Liver (tissue), 9 donors: ENCODE measurements around the gene TAF5L. TPM values are rescaled to one million over a fixed set of nuclear protein-coding genes. Genes with fewer than 3 reads are reported as not detected.

Experiments used
- DNase-seq: peaks from one replicate; pipeline ENCODE4 v3.0.0-alpha.2; 2017; ENCODE audit warnings: low spot score
- H3K27ac ChIP-seq, 2 donors: one replicate each; pipeline ENCODE4 v1.7.0; 2013; ENCODE audit warnings: inconsistent platforms in 2 of 2, low read length in 2 of 2, control low read depth in 1 of 2, low read depth in 1 of 2, mild to moderate bottlenecking in 1 of 2
- H3K27me3 ChIP-seq, 4 donors: one replicate each; pipeline versions ENCODE4 v1.6.1 to v1.7.0; 2013; ENCODE audit warnings: low read length in 3 of 4, inconsistent platforms in 1 of 4, mild to moderate bottlenecking in 1 of 4, moderate library complexity in 1 of 4; ENCODE audit not compliant: control insufficient read depth in 4 of 4, insufficient read depth in 4 of 4
- H3K36me3 ChIP-seq, 4 donors: one replicate each; pipeline versions ENCODE4 v1.6.1 to v1.7.0; 2013; ENCODE audit warnings: low read length in 3 of 4, mild to moderate bottlenecking in 3 of 4, low read depth in 1 of 4, moderate library complexity in 1 of 4; ENCODE audit not compliant: control insufficient read depth in 4 of 4, insufficient read depth in 3 of 4
- H3K4me1 ChIP-seq, 4 donors: one replicate each; pipeline versions ENCODE4 v1.6.1 to v1.7.0; 2013; ENCODE audit warnings: low read length in 3 of 4, mild to moderate bottlenecking in 3 of 4, moderate library complexity in 1 of 4; ENCODE audit not compliant: control insufficient read depth in 4 of 4, insufficient read depth in 4 of 4
- H3K4me3 ChIP-seq, 3 donors: one replicate each; pipeline versions ENCODE4 v1.6.1 to v1.7.0; 2013; ENCODE audit warnings: low read length in 3 of 3, control low read depth in 1 of 3, low read depth in 1 of 3, mild to moderate bottlenecking in 1 of 3
- H3K9ac ChIP-seq, 2 donors: one replicate each; pipeline ENCODE4 v1.7.0; 2013; ENCODE audit warnings: low read length in 2 of 2, mild to moderate bottlenecking in 2 of 2, moderate library complexity in 2 of 2, control low read depth in 1 of 2, low read depth in 1 of 2
- H3K9me3 ChIP-seq, 4 donors: one replicate each; pipeline versions ENCODE4 v1.6.1 to v1.7.0; 2013; ENCODE audit warnings: low read length in 3 of 4; ENCODE audit not compliant: control insufficient read depth in 4 of 4
- ATF3 ChIP-seq: IDR thresholded peaks from 2 replicates; pipeline ENCODE4 v1.6.1; 2016; ENCODE audit warnings: antibody characterized with exemption
- EGR1 ChIP-seq, 2 donors: IDR thresholded peaks; 2 replicates each; pipeline ENCODE4 v1.6.1; 2016 to 2018; ENCODE audit warnings: antibody characterized with exemption in 2 of 2, low read depth in 2 of 2
- FOXA1 ChIP-seq: IDR thresholded peaks from 2 replicates; pipeline ENCODE4 v1.6.1; 2016; ENCODE audit warnings: antibody characterized with exemption
- FOXA2 ChIP-seq: IDR thresholded peaks from 2 replicates; pipeline ENCODE4 v1.6.1; 2016; ENCODE audit warnings: antibody characterized with exemption
- GABPA ChIP-seq, 2 donors: IDR thresholded peaks in 1 of 2; conservative IDR thresholded peaks in 1 of 2; 2 replicates each; pipeline ENCODE4 v1.6.1; 2016; ENCODE audit warnings: antibody characterized with exemption in 2 of 2, mild to moderate bottlenecking in 1 of 2, moderate library complexity in 1 of 2
- HNF4A ChIP-seq, 2 donors: conservative IDR thresholded peaks; 2 replicates each; pipeline ENCODE4 v1.6.1; 2016; ENCODE audit warnings: antibody characterized with exemption in 2 of 2, mild to moderate bottlenecking in 2 of 2
- HNF4G ChIP-seq: IDR thresholded peaks from 2 replicates; pipeline ENCODE4 v1.6.1; 2016; ENCODE audit warnings: antibody characterized with exemption
- JUND ChIP-seq, 2 donors: IDR thresholded peaks; 2 replicates each; pipeline ENCODE4 v1.6.1; 2016; ENCODE audit warnings: antibody characterized with exemption in 2 of 2
- NR2F2 ChIP-seq: IDR thresholded peaks from 2 replicates; pipeline ENCODE4 v1.6.1; 2016; ENCODE audit warnings: antibody characterized with exemption
- RAD21 ChIP-seq, 2 donors: IDR thresholded peaks; 2 replicates each; pipeline ENCODE4 v1.6.1; 2016; ENCODE audit warnings: antibody characterized with exemption in 2 of 2, mild to moderate bottlenecking in 2 of 2
- SP1 ChIP-seq: IDR thresholded peaks from 2 replicates; pipeline ENCODE4 v1.6.1; 2018; ENCODE audit warnings: antibody characterized with exemption, mild to moderate bottlenecking
- TAF1 ChIP-seq: conservative IDR thresholded peaks from 2 replicates; pipeline ENCODE4 v1.6.1; 2016; ENCODE audit warnings: antibody characterized with exemption, mild to moderate bottlenecking
- YY1 ChIP-seq: IDR thresholded peaks from 2 replicates; pipeline ENCODE4 v1.6.1; 2016; ENCODE audit warnings: antibody characterized with exemption, mild to moderate bottlenecking
- ZBTB33 ChIP-seq: IDR thresholded peaks from 2 replicates; pipeline ENCODE4 v1.6.1; 2016; ENCODE audit warnings: antibody characterized with exemption
- WGBS: extraction: QIAGEN DNeasy Blood & Tissue Kit; methylation state at CpG from one replicate; pipeline ENCODE4 v1.1.7; 2013; 5-methylcytosine and 5-hydroxymethylcytosine counted together
- polyA plus RNA-seq, 2 donors: library from polyadenylated mRNA; stranded (reverse) in 1 of 2; unstranded in 1 of 2; fragments of 200-250 nt in 1 of 2; fragments of >200 nt in 1 of 2; fragmentation: Nextera tagmentation in 1 of 2; extraction: Ambion mirVana in 1 of 2; gene quantifications; one replicate each; pipeline versions ENCODE4 v1.2.1 to v1.2.3, GENCODE V29; 2013 to 2015
- total RNA-seq, 2 donors: library from RNA; depleted of rRNA; stranded (reverse); fragments of >200 nt; gene quantifications; one replicate each; pipeline ENCODE4 v1.2.3, GENCODE V29; 2014
- TF ChIP-seq, protein P1 (sequence below): IDR thresholded peaks from 2 replicates; pipeline ENCODE4 v1.6.1; 2016; ENCODE audit warnings: antibody characterized with exemption
- TF ChIP-seq, protein P2 (sequence below): IDR thresholded peaks from 2 replicates; pipeline ENCODE4 v1.6.1; 2016; ENCODE audit warnings: antibody characterized with exemption, mild to moderate bottlenecking
- TF ChIP-seq, protein P3 (sequence below): fragments of 150-350 bp; IDR thresholded peaks from 2 replicates; pipeline ENCODE4 v1.5.1; 2017; ENCODE audit warnings: improper control_type of control experiment, low read depth, low read length; ENCODE audit not compliant: missing input control
- donor health status: healthy.
- donor health status: healthy.
- donor health status: healthy.
- donor health status: healthy.
- donor health status: healthy.

Gene TAF5L
- total and polyA plus RNA-seq, 4 donors: 1.8 to 16.2 (median 10.4) TPM

- no peak overlapping the region for H3K4me3 ChIP-seq
- no peaks in the 10 kb centered on the region for H3K9me3 ChIP-seq
- WGBS: 32% methylated on average over 3 of the region's 3 CpGs
- H3K4me1 ChIP-seq: peaks cover 5 to 23% (median 7%) of the 10 kb centered on the region in 4 donors
- no peaks in the 10 kb centered on the region for H3K27me3 ChIP-seq
- peaks cover 0 to 13% (median 9%) of the 10 kb centered on the region in 4 donors for H3K36me3 ChIP-seq
- no peak for DNase-seq
- no peak overlapping the region for H3K9ac ChIP-seq
- H3K27ac ChIP-seq: peak overlapping the region in 1 of 2 donors; percentile 38
- TF ChIP-seq, protein P1, sequence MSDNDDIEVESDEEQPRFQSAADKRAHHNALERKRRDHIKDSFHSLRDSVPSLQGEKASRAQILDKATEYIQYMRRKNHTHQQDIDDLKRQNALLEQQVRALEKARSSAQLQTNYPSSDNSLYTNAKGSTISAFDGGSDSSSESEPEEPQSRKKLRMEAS: no peak
- peak; percentile 18 for TF ChIP-seq SP1
- peak in 1 of 2 donors; percentile 36 for TF ChIP-seq HNF4A (conservative IDR thresholded peaks at IDR 0.05)
Observed at GRCh38 chr1:229550812-229551567, 74.9 kb downstream of the TAF5L start.

GRCh38 chr1:229547542-229547941 is 78.4 kb downstream of the TAF5L start:
- WGBS: 97% methylated on average over 7 of the region's 7 CpGs
- peaks cover 3 to 20% (median 16%) of the 10 kb centered on the region in 4 donors for H3K36me3 ChIP-seq

More at GRCh38 chr1:229547542-229547941, 78.4 kb downstream of the TAF5L start:
- DNase-seq: no peak
- no peak for TF ChIP-seq GABPA (IDR thresholded peaks at IDR 0.05 in 1 of 2, conservative IDR thresholded peaks at IDR 0.05 in 1 of 2)
- TF ChIP-seq, protein P2, sequence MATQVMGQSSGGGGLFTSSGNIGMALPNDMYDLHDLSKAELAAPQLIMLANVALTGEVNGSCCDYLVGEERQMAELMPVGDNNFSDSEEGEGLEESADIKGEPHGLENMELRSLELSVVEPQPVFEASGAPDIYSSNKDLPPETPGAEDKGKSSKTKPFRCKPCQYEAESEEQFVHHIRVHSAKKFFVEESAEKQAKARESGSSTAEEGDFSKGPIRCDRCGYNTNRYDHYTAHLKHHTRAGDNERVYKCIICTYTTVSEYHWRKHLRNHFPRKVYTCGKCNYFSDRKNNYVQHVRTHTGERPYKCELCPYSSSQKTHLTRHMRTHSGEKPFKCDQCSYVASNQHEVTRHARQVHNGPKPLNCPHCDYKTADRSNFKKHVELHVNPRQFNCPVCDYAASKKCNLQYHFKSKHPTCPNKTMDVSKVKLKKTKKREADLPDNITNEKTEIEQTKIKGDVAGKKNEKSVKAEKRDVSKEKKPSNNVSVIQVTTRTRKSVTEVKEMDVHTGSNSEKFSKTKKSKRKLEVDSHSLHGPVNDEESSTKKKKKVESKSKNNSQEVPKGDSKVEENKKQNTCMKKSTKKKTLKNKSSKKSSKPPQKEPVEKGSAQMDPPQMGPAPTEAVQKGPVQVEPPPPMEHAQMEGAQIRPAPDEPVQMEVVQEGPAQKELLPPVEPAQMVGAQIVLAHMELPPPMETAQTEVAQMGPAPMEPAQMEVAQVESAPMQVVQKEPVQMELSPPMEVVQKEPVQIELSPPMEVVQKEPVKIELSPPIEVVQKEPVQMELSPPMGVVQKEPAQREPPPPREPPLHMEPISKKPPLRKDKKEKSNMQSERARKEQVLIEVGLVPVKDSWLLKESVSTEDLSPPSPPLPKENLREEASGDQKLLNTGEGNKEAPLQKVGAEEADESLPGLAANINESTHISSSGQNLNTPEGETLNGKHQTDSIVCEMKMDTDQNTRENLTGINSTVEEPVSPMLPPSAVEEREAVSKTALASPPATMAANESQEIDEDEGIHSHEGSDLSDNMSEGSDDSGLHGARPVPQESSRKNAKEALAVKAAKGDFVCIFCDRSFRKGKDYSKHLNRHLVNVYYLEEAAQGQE: no peak
- TF ChIP-seq JUND (IDR thresholded peaks at IDR 0.05): no peak
- TF ChIP-seq FOXA1: no peak
- TF ChIP-seq HNF4A (conservative IDR thresholded peaks at IDR 0.05): no peak
- TF ChIP-seq, protein P1: no peak
- TF ChIP-seq NR2F2: no peak
- no peak for TF ChIP-seq EGR1 (IDR thresholded peaks at IDR 0.05; ENCODE audit: low read depth in 2 of 2)
- no peak for TF ChIP-seq ATF3
- TF ChIP-seq ZBTB33: no peak
- no peak for TF ChIP-seq HNF4G
- TF ChIP-seq TAF1: no peak
- TF ChIP-seq SP1: no peak
- no peak for TF ChIP-seq RAD21 (IDR thresholded peaks at IDR 0.05)
- no peak for TF ChIP-seq FOXA2
- TF ChIP-seq YY1: no peak
- TF ChIP-seq, protein P3, sequence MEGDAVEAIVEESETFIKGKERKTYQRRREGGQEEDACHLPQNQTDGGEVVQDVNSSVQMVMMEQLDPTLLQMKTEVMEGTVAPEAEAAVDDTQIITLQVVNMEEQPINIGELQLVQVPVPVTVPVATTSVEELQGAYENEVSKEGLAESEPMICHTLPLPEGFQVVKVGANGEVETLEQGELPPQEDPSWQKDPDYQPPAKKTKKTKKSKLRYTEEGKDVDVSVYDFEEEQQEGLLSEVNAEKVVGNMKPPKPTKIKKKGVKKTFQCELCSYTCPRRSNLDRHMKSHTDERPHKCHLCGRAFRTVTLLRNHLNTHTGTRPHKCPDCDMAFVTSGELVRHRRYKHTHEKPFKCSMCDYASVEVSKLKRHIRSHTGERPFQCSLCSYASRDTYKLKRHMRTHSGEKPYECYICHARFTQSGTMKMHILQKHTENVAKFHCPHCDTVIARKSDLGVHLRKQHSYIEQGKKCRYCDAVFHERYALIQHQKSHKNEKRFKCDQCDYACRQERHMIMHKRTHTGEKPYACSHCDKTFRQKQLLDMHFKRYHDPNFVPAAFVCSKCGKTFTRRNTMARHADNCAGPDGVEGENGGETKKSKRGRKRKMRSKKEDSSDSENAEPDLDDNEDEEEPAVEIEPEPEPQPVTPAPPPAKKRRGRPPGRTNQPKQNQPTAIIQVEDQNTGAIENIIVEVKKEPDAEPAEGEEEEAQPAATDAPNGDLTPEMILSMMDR: no peak
- Histone ChIP-seq H3K9ac (no peak overlapping the region), H3K9me3 (no peaks in the 10 kb centered on the region), H3K4me3 (no peak overlapping the region), H3K27me3 (no peaks in the 10 kb centered on the region), H3K4me1 (peaks cover 5 to 18% (median 7%) of the 10 kb centered on the region in 4 donors), H3K27ac (no peak overlapping the region)
